Activated naive CD8-positive, alpha-beta T cell treated with anti-CD3 and anti-CD28 coated beads, Interleukin-2, amount 10 ng/mL, durations not matched to agents 7 days and 5 days (primary cell): ENCODE data around the gene DIRAS3. TPM values are rescaled to one million over a fixed set of nuclear protein-coding genes. Genes with fewer than 3 reads are reported as not detected.

Experiments
- ATAC-seq: fragments of 150-1000 bp; cut with Tn5 transposase; one replicate; pipeline ENCODE4 v1.10.0; 2021; ENCODE audit warnings: low read depth, moderate library complexity
- POLR2A ChIA-PET: fragments of 350-600 bp; sonication (Branson Sonifier 250); formaldehyde crosslinking; loops from one replicate; lab custom pipeline; 2021; ENCODE audit warnings: antibody characterized with exemption; lab: Charles Lee
- DNase-seq: peaks from one replicate; pipeline ENCODE4 v3.0.0; 2021
- H3K27ac Mint-ChIP-seq: one replicate; pipeline ENCODE4 v1.8.0; 2022; ENCODE audit warnings: mild to moderate bottlenecking, mixed read lengths
- H3K27me3 Mint-ChIP-seq: one replicate; pipeline ENCODE4 v1.8.0; 2022; ENCODE audit warnings: mild to moderate bottlenecking, moderate library complexity, mixed read lengths
- H3K36me3 Mint-ChIP-seq: one replicate; pipeline ENCODE4 v1.8.0; 2021; ENCODE audit warnings: mild to moderate bottlenecking, mixed read lengths
- H3K4me1 Mint-ChIP-seq: one replicate; pipeline ENCODE4 v1.8.0; 2021; ENCODE audit warnings: mixed read lengths
- H3K4me3 Mint-ChIP-seq: one replicate; pipeline ENCODE4 v1.8.0; 2022; ENCODE audit warnings: mild to moderate bottlenecking, moderate library complexity, mixed read lengths
- H3K9me3 Mint-ChIP-seq: one replicate; pipeline ENCODE4 v1.8.0; 2021; ENCODE audit warnings: mixed read lengths
- total RNA-seq, 2 experiments: library from RNA; stranded (reverse); gene quantifications; one replicate each; pipeline ENCODE4 v1.2.3, GENCODE V29; 2021

Gene DIRAS3
- total RNA-seq, 2 experiments from 2014 or later: not detected

GRCh38 chr1:68046885-68047658 lies 3.4 kb downstream of the DIRAS3 start:
- H3K4me3 Mint-ChIP-seq: no peak overlapping the region
- POLR2A ChIA-PET: no interaction called here
- H3K36me3 Mint-ChIP-seq: no peaks in the 10 kb centered on the region
- H3K9me3 Mint-ChIP-seq: no peaks in the 10 kb centered on the region
- no peaks in the 10 kb centered on the region for H3K4me1 Mint-ChIP-seq
- DNase-seq (no peak), ATAC-seq (no peak)
- peaks cover 24% of the 10 kb centered on the region for H3K27me3 Mint-ChIP-seq
- H3K27ac Mint-ChIP-seq: no peak overlapping the region

- Mint-ChIP-seq H3K4me1 (no peaks in the 10 kb centered on the region), H3K4me3 (no peak overlapping the region), H3K27me3 (peaks cover 24% of the 10 kb centered on the region), H3K9me3 (no peaks in the 10 kb centered on the region), H3K36me3 (no peaks in the 10 kb centered on the region), H3K27ac (no peak overlapping the region)
- DNase-seq (no peak), ATAC-seq (no peak)
- POLR2A ChIA-PET: no interaction called here
Observed at GRCh38 chr1:68046423-68046822, 4.0 kb downstream of the DIRAS3 start.

GRCh38 chr1:68045511-68046180 lies 4.8 kb downstream of the DIRAS3 start:
- Mint-ChIP-seq H3K4me3 (no peak overlapping the region), H3K9me3 (peaks cover 1% of the 10 kb centered on the region), H3K4me1 (no peaks in the 10 kb centered on the region), H3K27me3 (peaks cover 20% of the 10 kb centered on the region), H3K27ac (no peak overlapping the region), H3K36me3 (no peaks in the 10 kb centered on the region)
- POLR2A ChIA-PET: no interaction called here
- no peak for DNase-seq
- no peak for ATAC-seq

GRCh38 chr1:68043443-68044090 lies 6.9 kb downstream of the DIRAS3 start:
- no peak for DNase-seq
- Mint-ChIP-seq H3K27ac (no peak overlapping the region), H3K4me1 (no peaks in the 10 kb centered on the region), H3K36me3 (no peaks in the 10 kb centered on the region), H3K27me3 (peaks cover 8% of the 10 kb centered on the region), H3K9me3 (peaks cover 1% of the 10 kb centered on the region), H3K4me3 (no peak overlapping the region)
- POLR2A ChIA-PET: no interaction called here
- ATAC-seq: no peak

- H3K4me1 Mint-ChIP-seq: no peaks in the 10 kb centered on the region
- no peak for ATAC-seq
- POLR2A ChIA-PET: no interaction called here
- H3K4me3 Mint-ChIP-seq: no peak overlapping the region
- peaks cover 2% of the 10 kb centered on the region for H3K9me3 Mint-ChIP-seq
- no peak overlapping the region for H3K27ac Mint-ChIP-seq
- H3K36me3 Mint-ChIP-seq: no peaks in the 10 kb centered on the region
- DNase-seq: no peak
- H3K27me3 Mint-ChIP-seq: no peaks in the 10 kb centered on the region
Observed at GRCh38 chr1:68036946-68037345, 13.5 kb downstream of the DIRAS3 start.

GRCh38 chr1:68029444-68029843 lies 21.0 kb downstream of the DIRAS3 start:
- Mint-ChIP-seq H3K36me3 (no peaks in the 10 kb centered on the region), H3K9me3 (no peaks in the 10 kb centered on the region), H3K4me3 (no peak overlapping the region), H3K27ac (peak overlapping the region; percentile 7), H3K4me1 (no peaks in the 10 kb centered on the region), H3K27me3 (no peaks in the 10 kb centered on the region)
- no peak for ATAC-seq
- POLR2A ChIA-PET: no interaction called here
- no peak for DNase-seq

- no peak overlapping the region for H3K4me3 Mint-ChIP-seq
- H3K27me3 Mint-ChIP-seq: no peaks in the 10 kb centered on the region
- POLR2A ChIA-PET: no interaction called here
- H3K4me1 Mint-ChIP-seq: no peaks in the 10 kb centered on the region
- no peak for DNase-seq
- ATAC-seq: no peak
- H3K36me3 Mint-ChIP-seq: no peaks in the 10 kb centered on the region
- no peak overlapping the region for H3K27ac Mint-ChIP-seq
- no peaks in the 10 kb centered on the region for H3K9me3 Mint-ChIP-seq
Observed at GRCh38 chr1:68028566-68028965, 21.9 kb downstream of the DIRAS3 start.

GRCh38 chr1:68024635-68025338 lies 25.6 kb downstream of the DIRAS3 start:
- POLR2A ChIA-PET: no interaction called here
- Mint-ChIP-seq H3K9me3 (no peaks in the 10 kb centered on the region), H3K27ac (no peak overlapping the region), H3K4me1 (no peaks in the 10 kb centered on the region), H3K27me3 (no peaks in the 10 kb centered on the region), H3K4me3 (no peak overlapping the region), H3K36me3 (no peaks in the 10 kb centered on the region)
- ATAC-seq (no peak), DNase-seq (no peak)

GRCh38 chr1:68016381-68016780 lies 34.0 kb downstream of the DIRAS3 start:
- POLR2A ChIA-PET: no interaction called here
- Mint-ChIP-seq H3K36me3 (no peaks in the 10 kb centered on the region), H3K9me3 (no peaks in the 10 kb centered on the region)

GRCh38 chr1:68015971-68016370 lies 34.5 kb downstream of the DIRAS3 start:
- ATAC-seq: no peak
- POLR2A ChIA-PET: no interaction called here

More at GRCh38 chr1:68016381-68016780, 34.0 kb downstream of the DIRAS3 start:
- Mint-ChIP-seq H3K27ac (no peak overlapping the region), H3K27me3 (peaks cover 3% of the 10 kb centered on the region), H3K4me3 (no peak overlapping the region), H3K4me1 (no peaks in the 10 kb centered on the region)
- ATAC-seq (no peak), DNase-seq (no peak)

GRCh38 chr1:68015369-68015768 lies 35.1 kb downstream of the DIRAS3 start:
- Mint-ChIP-seq H3K36me3 (no peaks in the 10 kb centered on the region), H3K27me3 (peaks cover 3% of the 10 kb centered on the region), H3K27ac (no peak overlapping the region), H3K9me3 (no peaks in the 10 kb centered on the region), H3K4me1 (no peaks in the 10 kb centered on the region), H3K4me3 (no peak overlapping the region)
- POLR2A ChIA-PET: no interaction called here
- ATAC-seq (no peak), DNase-seq (no peak)

More at GRCh38 chr1:68015971-68016370, 34.5 kb downstream of the DIRAS3 start:
- H3K27ac Mint-ChIP-seq: no peak overlapping the region
- no peak overlapping the region for H3K4me3 Mint-ChIP-seq
- no peaks in the 10 kb centered on the region for H3K36me3 Mint-ChIP-seq
- DNase-seq: no peak
- H3K27me3 Mint-ChIP-seq: peaks cover 3% of the 10 kb centered on the region
- H3K9me3 Mint-ChIP-seq: no peaks in the 10 kb centered on the region
- no peaks in the 10 kb centered on the region for H3K4me1 Mint-ChIP-seq

- H3K27ac Mint-ChIP-seq: no peak overlapping the region
- no peaks in the 10 kb centered on the region for H3K4me1 Mint-ChIP-seq
- ATAC-seq (no peak), DNase-seq (no peak)
- H3K36me3 Mint-ChIP-seq: no peaks in the 10 kb centered on the region
- POLR2A ChIA-PET: no interaction called here
- no peak overlapping the region for H3K4me3 Mint-ChIP-seq
- H3K9me3 Mint-ChIP-seq: no peaks in the 10 kb centered on the region
- peaks cover 3% of the 10 kb centered on the region for H3K27me3 Mint-ChIP-seq
Observed at GRCh38 chr1:68013351-68013750, 37.1 kb downstream of the DIRAS3 start.

GRCh38 chr1:68011657-68012375 lies 38.6 kb downstream of the DIRAS3 start:
- Mint-ChIP-seq H3K4me3 (no peak overlapping the region), H3K36me3 (no peaks in the 10 kb centered on the region), H3K9me3 (no peaks in the 10 kb centered on the region), H3K27me3 (no peaks in the 10 kb centered on the region), H3K4me1 (no peaks in the 10 kb centered on the region), H3K27ac (no peak overlapping the region)
- POLR2A ChIA-PET: no interaction called here
- DNase-seq: no peak
- no peak for ATAC-seq
